Measurements from ENCODE around the gene JOSD1. TPM values are rescaled to one million over a fixed set of nuclear protein-coding genes. Genes with fewer than 3 reads are reported as not detected.

JOSD1 gene
- total RNA-seq, 1 experiment from 2014 or later = 58.5 TPM

GRCh38 chr22:38724176-38724575, 23.4 kb upstream of the JOSD1 start:
- TF ChIP-seq CTCF (IDR thresholded peaks at IDR 0.05; ENCODE audit: unreplicated experiment) = no peak
- Mint-ChIP-seq H3K36me3 (ENCODE audit: insufficient read depth, unreplicated experiment) (peaks cover 49% of the 10 kb centered on the region), H3K9me3 (ENCODE audit: low read depth, unreplicated experiment) (no peaks in the 10 kb centered on the region), H3K4me3 (ENCODE audit: low read depth, unreplicated experiment) (no peak overlapping the region), H3K4me1 (ENCODE audit: low read depth, unreplicated experiment) (no peaks in the 10 kb centered on the region), H3K27ac (ENCODE audit: unreplicated experiment) (no peak overlapping the region), H3K27me3 (ENCODE audit: unreplicated experiment) (no peaks in the 10 kb centered on the region)
- intact Hi-C loops (cut with micrococcal nuclease; ENCODE audit: unreplicated experiment) = no loop called here
- no peak for DNase-seq
- BruUV-seq (replicated peaks) = no TSS peak
- CTCF ChIA-PET = interaction anchor here (1.2 to 1.6 kb wide), 3 partner anchors 9 to 42 kb away, joined by 3 to 5 read pairs (median 3); partner anchors contain the start of gene TOMM22

- CTCF ChIA-PET = no interaction called here
- peaks cover 61% of the 10 kb centered on the region for H3K36me3 Mint-ChIP-seq (ENCODE audit: insufficient read depth, unreplicated experiment)
- no peaks in the 10 kb centered on the region for H3K9me3 Mint-ChIP-seq (ENCODE audit: low read depth, unreplicated experiment)
- no peak overlapping the region for H3K4me3 Mint-ChIP-seq (ENCODE audit: low read depth, unreplicated experiment)
- H3K4me1 Mint-ChIP-seq (ENCODE audit: low read depth, unreplicated experiment) = peaks cover 12% of the 10 kb centered on the region
- DNase-seq = no peak
- intact Hi-C loops (cut with micrococcal nuclease; ENCODE audit: unreplicated experiment) = no loop called here
- H3K27me3 Mint-ChIP-seq (ENCODE audit: unreplicated experiment) = no peaks in the 10 kb centered on the region
- BruUV-seq (replicated peaks) = no TSS peak
- no peak for TF ChIP-seq CTCF (IDR thresholded peaks at IDR 0.05; ENCODE audit: unreplicated experiment)
- H3K27ac Mint-ChIP-seq (ENCODE audit: unreplicated experiment) = no peak overlapping the region
Observed at GRCh38 chr22:38721551-38721950, 20.8 kb upstream of the JOSD1 start.

- Mint-ChIP-seq H3K9me3 (ENCODE audit: low read depth, unreplicated experiment) (no peaks in the 10 kb centered on the region), H3K4me3 (ENCODE audit: low read depth, unreplicated experiment) (no peak overlapping the region), H3K27me3 (ENCODE audit: unreplicated experiment) (no peaks in the 10 kb centered on the region), H3K36me3 (ENCODE audit: insufficient read depth, unreplicated experiment) (peaks cover 65% of the 10 kb centered on the region), H3K4me1 (ENCODE audit: low read depth, unreplicated experiment) (peaks cover 14% of the 10 kb centered on the region), H3K27ac (ENCODE audit: unreplicated experiment) (no peak overlapping the region)
- intact Hi-C loops (cut with micrococcal nuclease; ENCODE audit: unreplicated experiment) = no loop called here
- no peak for TF ChIP-seq CTCF (IDR thresholded peaks at IDR 0.05; ENCODE audit: unreplicated experiment)
- no peak for DNase-seq
- CTCF ChIA-PET = interaction anchor here (0.7 kb wide), 1 partner anchor 231 kb away, joined by 3 read pairs; no protein-coding TSS in a partner anchor
- BruUV-seq (replicated peaks) = no TSS peak
Observed at GRCh38 chr22:38720350-38720749, 19.6 kb upstream of the JOSD1 start.

- CTCF ChIA-PET = interaction anchor here (0.6 to 1.6 kb wide), 2 partner anchors 12 to 113 kb away, joined by 3 to 7 read pairs; no protein-coding TSS in a partner anchor
- no peaks in the 10 kb centered on the region for H3K27me3 Mint-ChIP-seq (ENCODE audit: unreplicated experiment)
- no peak for TF ChIP-seq CTCF (IDR thresholded peaks at IDR 0.05; ENCODE audit: unreplicated experiment)
- BruUV-seq (replicated peaks) = no TSS peak
- H3K9me3 Mint-ChIP-seq (ENCODE audit: low read depth, unreplicated experiment) = no peaks in the 10 kb centered on the region
- no peak overlapping the region for H3K27ac Mint-ChIP-seq (ENCODE audit: unreplicated experiment)
- intact Hi-C loops (cut with micrococcal nuclease; ENCODE audit: unreplicated experiment) = no loop called here
- H3K4me1 Mint-ChIP-seq (ENCODE audit: low read depth, unreplicated experiment) = peaks cover 25% of the 10 kb centered on the region
- H3K36me3 Mint-ChIP-seq (ENCODE audit: insufficient read depth, unreplicated experiment) = peaks cover 55% of the 10 kb centered on the region
- no peak for DNase-seq
- H3K4me3 Mint-ChIP-seq (ENCODE audit: low read depth, unreplicated experiment) = no peak overlapping the region
Observed at GRCh38 chr22:38719196-38719595, 18.5 kb upstream of the JOSD1 start.

Measured in Calu3 (cell line).